Measurements from ENCODE around the gene ABCC1. TPM values are rescaled to one million over a fixed set of nuclear protein-coding genes. Genes with fewer than 3 reads are reported as not detected.

ABCC1 gene
- total RNA-seq, 1 donor, result 46.2 TPM

GRCh38 chr16:15974057-15974456 is 24.6 kb downstream of the ABCC1 start:
- H3K4me3 ChIP-seq (ENCODE audit: low read depth, low read length), result no peak overlapping the region
- no peak for DNase-seq (ENCODE audit: low read depth)
- TF ChIP-seq, protein P1, sequence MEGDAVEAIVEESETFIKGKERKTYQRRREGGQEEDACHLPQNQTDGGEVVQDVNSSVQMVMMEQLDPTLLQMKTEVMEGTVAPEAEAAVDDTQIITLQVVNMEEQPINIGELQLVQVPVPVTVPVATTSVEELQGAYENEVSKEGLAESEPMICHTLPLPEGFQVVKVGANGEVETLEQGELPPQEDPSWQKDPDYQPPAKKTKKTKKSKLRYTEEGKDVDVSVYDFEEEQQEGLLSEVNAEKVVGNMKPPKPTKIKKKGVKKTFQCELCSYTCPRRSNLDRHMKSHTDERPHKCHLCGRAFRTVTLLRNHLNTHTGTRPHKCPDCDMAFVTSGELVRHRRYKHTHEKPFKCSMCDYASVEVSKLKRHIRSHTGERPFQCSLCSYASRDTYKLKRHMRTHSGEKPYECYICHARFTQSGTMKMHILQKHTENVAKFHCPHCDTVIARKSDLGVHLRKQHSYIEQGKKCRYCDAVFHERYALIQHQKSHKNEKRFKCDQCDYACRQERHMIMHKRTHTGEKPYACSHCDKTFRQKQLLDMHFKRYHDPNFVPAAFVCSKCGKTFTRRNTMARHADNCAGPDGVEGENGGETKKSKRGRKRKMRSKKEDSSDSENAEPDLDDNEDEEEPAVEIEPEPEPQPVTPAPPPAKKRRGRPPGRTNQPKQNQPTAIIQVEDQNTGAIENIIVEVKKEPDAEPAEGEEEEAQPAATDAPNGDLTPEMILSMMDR (IDR thresholded peaks at IDR 0.05; ENCODE audit: insufficient read depth, low read length), result no peak

DNA sequence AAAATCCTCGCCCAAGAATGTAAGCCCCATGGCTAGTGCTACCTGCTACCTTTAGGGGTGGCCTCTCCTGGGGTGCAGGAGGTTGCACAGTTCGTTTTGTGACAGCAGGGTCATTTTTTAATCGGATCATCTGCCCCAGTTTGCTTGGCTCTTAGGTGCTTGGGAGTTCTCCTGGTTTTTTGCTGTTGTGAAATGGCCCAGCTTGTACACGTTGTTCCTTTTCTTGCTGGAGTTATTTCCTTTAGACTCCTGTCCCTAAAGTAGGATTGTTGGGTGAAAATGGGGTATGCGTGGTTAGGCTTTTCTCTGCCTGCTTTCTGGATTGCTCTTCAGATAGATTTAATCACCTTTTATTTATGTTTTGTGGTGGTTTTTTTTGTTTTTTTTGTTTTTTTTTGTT is 25.8 kb downstream of the ABCC1 start:
- no peak overlapping the region for H3K4me3 ChIP-seq (ENCODE audit: low read depth, low read length)
- no peak for DNase-seq (ENCODE audit: low read depth)
- TF ChIP-seq, protein P1 (IDR thresholded peaks at IDR 0.05; ENCODE audit: insufficient read depth, low read length), result no peak

DNA sequence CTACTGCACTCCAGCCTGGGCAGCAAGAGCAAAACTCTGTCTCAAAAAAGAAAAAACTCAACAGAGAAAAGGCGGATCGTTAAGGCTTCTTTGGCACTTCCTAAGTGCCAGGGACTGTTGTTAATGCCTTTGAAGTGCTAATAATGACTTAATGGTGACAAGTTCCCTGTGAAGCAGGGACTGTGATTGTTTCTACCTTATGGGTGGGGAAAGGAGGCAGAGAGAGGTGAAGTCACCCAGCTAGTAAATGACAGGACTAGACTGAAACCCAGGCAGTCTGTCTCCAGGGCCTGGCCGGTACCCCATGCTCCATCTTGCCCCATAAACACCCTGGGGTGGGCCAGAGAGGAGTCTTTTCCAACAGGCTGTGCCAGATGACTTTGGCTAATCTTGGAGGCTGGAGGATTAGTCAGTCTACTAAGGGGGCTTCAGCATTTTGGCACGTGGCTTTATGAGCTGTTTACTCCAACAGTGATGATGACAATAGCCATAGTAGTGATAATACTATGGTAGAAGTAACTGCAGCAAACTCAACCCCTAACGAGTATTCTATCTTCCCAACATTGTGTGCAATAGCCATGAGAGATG is 26.9 kb downstream of the ABCC1 start:
- peak; percentile 48 for DNase-seq (ENCODE audit: low read depth)
- TF ChIP-seq, protein P1 (IDR thresholded peaks at IDR 0.05; ENCODE audit: insufficient read depth, low read length), result no peak
- H3K4me3 ChIP-seq (ENCODE audit: low read depth, low read length), result no peak overlapping the region

GRCh38 chr16:15976929-15977637 is 27.7 kb downstream of the ABCC1 start:
- no peak overlapping the region for H3K4me3 ChIP-seq (ENCODE audit: low read depth, low read length)
- TF ChIP-seq, protein P1 (IDR thresholded peaks at IDR 0.05; ENCODE audit: insufficient read depth, low read length), result no peak
- DNase-seq (ENCODE audit: low read depth), result peak; percentile 98

DNA sequence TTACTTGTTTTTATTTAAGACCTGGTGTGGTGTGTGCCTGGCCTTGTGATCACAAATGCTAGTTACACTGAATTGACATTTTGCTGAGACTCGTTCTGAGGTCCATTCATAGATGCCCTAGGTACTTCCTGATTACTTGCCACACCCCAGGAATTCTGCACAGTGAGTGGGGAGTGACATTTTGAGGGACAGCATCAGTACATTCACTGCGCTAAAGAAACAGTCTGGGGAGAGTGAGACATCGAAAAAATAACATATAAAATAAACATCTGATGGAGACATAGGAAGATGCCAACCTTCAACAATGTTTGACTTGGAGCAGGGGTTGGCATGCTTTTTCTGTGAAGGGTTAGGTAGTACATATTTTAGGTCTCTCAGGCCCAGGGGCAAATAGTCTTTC is 30.4 kb downstream of the ABCC1 start:
- H3K4me3 ChIP-seq (ENCODE audit: low read depth, low read length), result no peak overlapping the region
- DNase-seq (ENCODE audit: low read depth), result no peak
- TF ChIP-seq, protein P1 (IDR thresholded peaks at IDR 0.05; ENCODE audit: insufficient read depth, low read length), result no peak

DNA sequence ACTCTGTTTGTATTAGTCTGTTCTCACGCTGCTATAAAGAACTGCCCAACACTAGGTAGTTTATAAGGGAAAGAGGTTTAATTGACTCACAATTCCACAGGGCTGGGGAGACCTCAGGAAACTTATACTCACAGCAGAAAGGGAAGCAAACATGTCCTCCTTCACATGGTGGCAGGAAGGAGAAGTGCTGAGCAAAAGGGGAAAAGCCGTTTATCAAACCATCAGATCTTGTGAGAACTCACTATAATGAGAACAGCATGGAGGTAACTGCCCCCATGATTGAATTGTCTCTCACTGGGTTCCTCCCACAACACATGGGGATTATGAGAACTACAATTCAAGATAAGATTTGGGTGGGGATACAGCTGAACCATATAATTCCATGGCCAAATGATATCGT is 30.9 kb downstream of the ABCC1 start:
- TF ChIP-seq, protein P1 (IDR thresholded peaks at IDR 0.05; ENCODE audit: insufficient read depth, low read length), result no peak
- DNase-seq (ENCODE audit: low read depth), result peak; percentile 48
- no peak overlapping the region for H3K4me3 ChIP-seq (ENCODE audit: low read depth, low read length)
